ENCODE data around the gene FOXP2. TPM values are rescaled to one million over a fixed set of nuclear protein-coding genes. Genes with fewer than 3 reads are reported as not detected.
"Not testable (repeated sequence)": the region's sequence is repeated elsewhere in the genome, so short reads cannot be mapped to it uniquely, and the experiment has no call there.

FOXP2 gene
- total and polyA plus RNA-seq, 9 donors, result 5.0 to 26.5 (median 15.0) TPM

DNA sequence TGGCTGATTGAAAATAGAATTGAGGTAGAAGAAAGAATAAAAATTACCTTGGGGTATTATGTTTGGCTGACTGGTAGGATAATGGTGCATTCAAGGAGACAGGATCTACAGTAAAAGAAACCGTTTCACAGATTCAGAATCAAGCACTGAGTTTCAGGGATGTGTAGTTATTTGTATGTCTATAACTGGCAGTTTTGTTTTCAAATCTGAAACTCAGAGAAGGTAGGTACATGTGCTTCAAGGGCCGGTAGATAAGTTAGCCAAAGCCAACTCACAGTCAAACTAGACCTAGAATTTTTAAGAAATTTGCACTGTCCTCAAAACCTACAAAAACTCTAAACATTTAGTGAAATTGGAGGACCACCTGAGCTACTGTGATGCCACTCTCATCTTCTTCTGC, 191.5 kb downstream of the FOXP2 start:
- WGBS, 3 donors, result 92 to 97% (median 93%) methylated on average over 2 of the region's 2 CpGs
- no peaks in the 10 kb centered on the region for H3K9me3 ChIP-seq
- no peak for DNase-seq
- H3K4me3 ChIP-seq, result no peak overlapping the region
- no peaks in the 10 kb centered on the region for H3K36me3 ChIP-seq
- intact Hi-C loops (cut with DNase I), result no loop called here
- no peak overlapping the region for H3K27ac ChIP-seq
- TF ChIP-seq, protein P1, sequence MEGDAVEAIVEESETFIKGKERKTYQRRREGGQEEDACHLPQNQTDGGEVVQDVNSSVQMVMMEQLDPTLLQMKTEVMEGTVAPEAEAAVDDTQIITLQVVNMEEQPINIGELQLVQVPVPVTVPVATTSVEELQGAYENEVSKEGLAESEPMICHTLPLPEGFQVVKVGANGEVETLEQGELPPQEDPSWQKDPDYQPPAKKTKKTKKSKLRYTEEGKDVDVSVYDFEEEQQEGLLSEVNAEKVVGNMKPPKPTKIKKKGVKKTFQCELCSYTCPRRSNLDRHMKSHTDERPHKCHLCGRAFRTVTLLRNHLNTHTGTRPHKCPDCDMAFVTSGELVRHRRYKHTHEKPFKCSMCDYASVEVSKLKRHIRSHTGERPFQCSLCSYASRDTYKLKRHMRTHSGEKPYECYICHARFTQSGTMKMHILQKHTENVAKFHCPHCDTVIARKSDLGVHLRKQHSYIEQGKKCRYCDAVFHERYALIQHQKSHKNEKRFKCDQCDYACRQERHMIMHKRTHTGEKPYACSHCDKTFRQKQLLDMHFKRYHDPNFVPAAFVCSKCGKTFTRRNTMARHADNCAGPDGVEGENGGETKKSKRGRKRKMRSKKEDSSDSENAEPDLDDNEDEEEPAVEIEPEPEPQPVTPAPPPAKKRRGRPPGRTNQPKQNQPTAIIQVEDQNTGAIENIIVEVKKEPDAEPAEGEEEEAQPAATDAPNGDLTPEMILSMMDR (IDR thresholded peaks at IDR 0.05), result no peak
- TF ChIP-seq POLR2A (IDR thresholded peaks at IDR 0.05) (no peak), EP300 (IDR thresholded peaks at IDR 0.05) (no peak)
- no peaks in the 10 kb centered on the region for H3K27me3 ChIP-seq
- no peaks in the 10 kb centered on the region for H3K4me1 ChIP-seq (ENCODE audit: insufficient read depth)

DNA sequence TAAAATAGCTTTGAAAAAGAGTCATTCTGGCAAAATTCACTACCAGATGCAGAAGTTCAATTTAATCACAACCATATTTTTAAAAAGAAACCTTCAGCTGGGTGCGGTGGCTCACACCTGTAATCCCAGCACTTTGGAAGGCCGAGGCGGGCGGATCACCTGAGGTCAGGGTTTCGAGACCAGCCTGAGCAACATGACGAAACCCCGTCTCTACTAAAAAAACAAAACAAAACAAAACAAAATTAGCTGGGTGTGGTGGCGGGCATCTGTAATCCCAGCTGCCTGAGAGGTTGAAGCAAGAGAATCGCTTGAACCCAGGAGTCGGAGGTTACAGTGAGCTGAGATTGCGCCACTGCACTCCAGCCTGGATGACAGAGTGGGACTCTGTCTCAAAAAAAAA, 194.2 kb downstream of the FOXP2 start:
- not testable (repeated sequence) for DNase-seq
- WGBS, 3 donors, result 96 to 97% (median 97%) methylated on average over 11 of the region's 11 CpGs

GRCh38 chr7:114620208-114620607, 205.6 kb downstream of the FOXP2 start:
- H3K4me1 ChIP-seq (ENCODE audit: insufficient read depth), result no peaks in the 10 kb centered on the region
- H3K27me3 ChIP-seq, result no peaks in the 10 kb centered on the region
- H3K36me3 ChIP-seq, result no peaks in the 10 kb centered on the region
- no peak overlapping the region for H3K4me3 ChIP-seq
- TF ChIP-seq, protein P1 (IDR thresholded peaks at IDR 0.05), result no peak
- TF ChIP-seq POLR2A (IDR thresholded peaks at IDR 0.05) (no peak), EP300 (IDR thresholded peaks at IDR 0.05) (no peak)
- WGBS, 3 donors, result 61 to 76% (median 74%) methylated on average over 3 of the region's 3 CpGs
- H3K9me3 ChIP-seq, result no peaks in the 10 kb centered on the region
- intact Hi-C loops (cut with DNase I), result no loop called here
- no peak for DNase-seq
- no peak overlapping the region for H3K27ac ChIP-seq

More for the DNA sequence above, 194.2 kb downstream of the FOXP2 start:
- intact Hi-C loops (cut with DNase I); H3K9me3 ChIP-seq; H3K36me3 ChIP-seq; H3K4me3 ChIP-seq; H3K27ac ChIP-seq; H3K4me1 ChIP-seq (ENCODE audit: insufficient read depth); H3K27me3 ChIP-seq: not testable (repeated sequence)

DNA sequence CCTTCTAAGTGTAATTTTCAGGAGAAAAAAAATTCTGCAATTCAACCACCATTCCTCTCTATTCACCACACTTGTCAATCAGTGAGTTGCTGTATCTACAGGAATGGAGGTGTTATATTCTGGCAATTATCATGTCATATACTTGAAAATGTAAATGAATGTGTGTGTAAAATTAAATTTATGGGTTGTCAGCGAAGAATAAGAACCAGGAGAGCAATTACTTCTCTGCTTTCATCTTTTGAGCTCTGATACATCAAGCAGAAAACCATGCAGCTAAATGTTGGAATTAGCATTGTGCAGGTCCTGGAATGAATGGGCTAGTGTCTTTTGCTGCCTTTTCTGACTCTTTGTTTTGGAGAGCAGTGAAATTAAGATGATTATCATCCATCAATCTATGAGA, 207.6 kb downstream of the FOXP2 start:
- WGBS, 3 donors, result 87 to 95% (median 94%) methylated on average over 1 of the region's 1 CpG
- Histone ChIP-seq H3K36me3 (no peaks in the 10 kb centered on the region), H3K27me3 (no peaks in the 10 kb centered on the region), H3K4me1 (ENCODE audit: insufficient read depth) (no peaks in the 10 kb centered on the region), H3K9me3 (no peaks in the 10 kb centered on the region), H3K4me3 (no peak overlapping the region), H3K27ac (no peak overlapping the region)
- no peak for TF ChIP-seq EP300 (IDR thresholded peaks at IDR 0.05)
- TF ChIP-seq, protein P1 (IDR thresholded peaks at IDR 0.05), result no peak
- TF ChIP-seq POLR2A (IDR thresholded peaks at IDR 0.05), result no peak
- no peak for DNase-seq
- intact Hi-C loops (cut with DNase I), result no loop called here

- 49 to 53% (median 53%) methylated on average over 2 of the region's 2 CpGs for WGBS, 3 donors
- no peak overlapping the region for H3K27ac ChIP-seq
- H3K9me3 ChIP-seq, result no peaks in the 10 kb centered on the region
- no peak for TF ChIP-seq EP300 (IDR thresholded peaks at IDR 0.05)
- no peak for TF ChIP-seq POLR2A (IDR thresholded peaks at IDR 0.05)
- TF ChIP-seq, protein P1 (IDR thresholded peaks at IDR 0.05), result no peak
- H3K36me3 ChIP-seq, result no peaks in the 10 kb centered on the region
- H3K27me3 ChIP-seq, result no peaks in the 10 kb centered on the region
- no peak for DNase-seq
- no peaks in the 10 kb centered on the region for H3K4me1 ChIP-seq (ENCODE audit: insufficient read depth)
- H3K4me3 ChIP-seq, result no peak overlapping the region
- intact Hi-C loops (cut with DNase I), result no loop called here
These were observed 208.5 kb downstream of the FOXP2 start for GRCh38 chr7:114623146-114623545.

Measured in ovary (tissue), 9 donors.